Measurements from ENCODE around the gene ARID1A. TPM values are rescaled to one million over a fixed set of nuclear protein-coding genes. Genes with fewer than 3 reads are reported as not detected.
"Not testable (repeated sequence)": the region's sequence is repeated elsewhere in the genome, so short reads cannot be mapped to it uniquely, and the experiment has no call there.

The ARID1A gene
- total RNA-seq, 1 donor: 22.8 TPM

DNA sequence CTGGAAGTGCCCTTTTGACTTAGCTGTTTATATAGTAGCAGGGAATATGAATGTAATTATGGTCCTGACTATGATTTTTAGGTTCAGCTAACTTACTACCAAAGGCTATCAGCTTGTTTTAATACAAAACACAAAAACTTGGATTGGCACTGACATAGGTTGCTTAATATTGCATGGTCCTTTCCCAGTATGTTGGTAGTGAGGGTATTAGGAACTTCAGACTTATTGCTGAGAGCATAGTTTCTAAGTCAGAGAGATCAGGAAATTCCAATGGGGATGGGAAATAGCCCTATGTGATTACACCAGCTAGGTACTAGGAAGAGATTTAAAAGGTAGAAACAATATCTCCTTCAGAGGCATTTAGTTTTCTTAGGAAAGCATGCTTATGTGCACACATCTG lies 7.7 kb downstream of the ARID1A start:
- DNase-seq (ENCODE audit: insufficient read length, low spot score, missing footprints): no peak
- Histone ChIP-seq H3K9me3 (ENCODE audit: low read depth, low read length) (no peaks in the 10 kb centered on the region), H3K4me2 (ENCODE audit: insufficient read depth, low read length) (no peak overlapping the region), H4K20me1 (ENCODE audit: insufficient read depth, low read length) (peaks cover 91% of the 10 kb centered on the region), H3K4me3 (ENCODE audit: insufficient read depth, low read length) (no peak overlapping the region), H3K79me2 (ENCODE audit: insufficient read depth, low read length) (peaks cover 95% of the 10 kb centered on the region), H3K27ac (ENCODE audit: low read depth, low read length) (no peak overlapping the region), H3K4me1 (ENCODE audit: insufficient read depth, low read length) (peaks cover 69% of the 10 kb centered on the region), H3K27me3 (ENCODE audit: insufficient read depth, low read length) (no peaks in the 10 kb centered on the region), H3K36me3 (ENCODE audit: insufficient read depth, low read length) (no peaks in the 10 kb centered on the region), H2AFZ (ENCODE audit: low read length) (no peak overlapping the region)
- TF ChIP-seq, protein P1, sequence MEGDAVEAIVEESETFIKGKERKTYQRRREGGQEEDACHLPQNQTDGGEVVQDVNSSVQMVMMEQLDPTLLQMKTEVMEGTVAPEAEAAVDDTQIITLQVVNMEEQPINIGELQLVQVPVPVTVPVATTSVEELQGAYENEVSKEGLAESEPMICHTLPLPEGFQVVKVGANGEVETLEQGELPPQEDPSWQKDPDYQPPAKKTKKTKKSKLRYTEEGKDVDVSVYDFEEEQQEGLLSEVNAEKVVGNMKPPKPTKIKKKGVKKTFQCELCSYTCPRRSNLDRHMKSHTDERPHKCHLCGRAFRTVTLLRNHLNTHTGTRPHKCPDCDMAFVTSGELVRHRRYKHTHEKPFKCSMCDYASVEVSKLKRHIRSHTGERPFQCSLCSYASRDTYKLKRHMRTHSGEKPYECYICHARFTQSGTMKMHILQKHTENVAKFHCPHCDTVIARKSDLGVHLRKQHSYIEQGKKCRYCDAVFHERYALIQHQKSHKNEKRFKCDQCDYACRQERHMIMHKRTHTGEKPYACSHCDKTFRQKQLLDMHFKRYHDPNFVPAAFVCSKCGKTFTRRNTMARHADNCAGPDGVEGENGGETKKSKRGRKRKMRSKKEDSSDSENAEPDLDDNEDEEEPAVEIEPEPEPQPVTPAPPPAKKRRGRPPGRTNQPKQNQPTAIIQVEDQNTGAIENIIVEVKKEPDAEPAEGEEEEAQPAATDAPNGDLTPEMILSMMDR (IDR thresholded peaks at IDR 0.05; ENCODE audit: extremely low read depth, low read depth, low read length): no peak

DNA sequence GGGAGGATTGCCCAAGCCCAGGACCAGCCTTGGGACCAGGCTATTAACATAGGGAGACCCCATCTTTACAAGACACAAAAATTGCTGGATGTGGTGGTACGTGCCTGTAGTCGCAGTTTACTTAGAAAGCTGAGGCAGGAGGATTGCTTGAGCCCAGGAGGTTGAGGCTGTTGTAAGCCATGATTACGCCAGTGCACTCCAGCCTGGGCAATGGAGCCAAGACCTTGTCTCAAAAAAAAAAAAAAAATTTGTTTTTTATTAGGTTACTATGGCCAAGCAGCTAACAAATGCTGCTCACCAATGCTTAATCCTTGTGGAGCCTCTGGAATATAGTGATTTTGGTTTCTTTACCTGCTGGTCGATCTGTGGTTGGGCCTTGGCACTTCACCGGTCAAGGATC lies 8.8 kb downstream of the ARID1A start:
- TF ChIP-seq, protein P1 (IDR thresholded peaks at IDR 0.05; ENCODE audit: extremely low read depth, low read depth, low read length): no peak
- Histone ChIP-seq H3K4me2 (ENCODE audit: insufficient read depth, low read length) (no peak overlapping the region), H3K27ac (ENCODE audit: low read depth, low read length) (no peak overlapping the region), H3K4me3 (ENCODE audit: insufficient read depth, low read length) (no peak overlapping the region), H4K20me1 (ENCODE audit: insufficient read depth, low read length) (peaks cover 86% of the 10 kb centered on the region), H3K9me3 (ENCODE audit: low read depth, low read length) (no peaks in the 10 kb centered on the region), H2AFZ (ENCODE audit: low read length) (no peak overlapping the region), H3K27me3 (ENCODE audit: insufficient read depth, low read length) (no peaks in the 10 kb centered on the region), H3K4me1 (ENCODE audit: insufficient read depth, low read length) (peaks cover 58% of the 10 kb centered on the region), H3K79me2 (ENCODE audit: insufficient read depth, low read length) (peaks cover 95% of the 10 kb centered on the region), H3K36me3 (ENCODE audit: insufficient read depth, low read length) (peaks cover 6% of the 10 kb centered on the region)
- no peak for DNase-seq (ENCODE audit: insufficient read length, low spot score, missing footprints)

DNA sequence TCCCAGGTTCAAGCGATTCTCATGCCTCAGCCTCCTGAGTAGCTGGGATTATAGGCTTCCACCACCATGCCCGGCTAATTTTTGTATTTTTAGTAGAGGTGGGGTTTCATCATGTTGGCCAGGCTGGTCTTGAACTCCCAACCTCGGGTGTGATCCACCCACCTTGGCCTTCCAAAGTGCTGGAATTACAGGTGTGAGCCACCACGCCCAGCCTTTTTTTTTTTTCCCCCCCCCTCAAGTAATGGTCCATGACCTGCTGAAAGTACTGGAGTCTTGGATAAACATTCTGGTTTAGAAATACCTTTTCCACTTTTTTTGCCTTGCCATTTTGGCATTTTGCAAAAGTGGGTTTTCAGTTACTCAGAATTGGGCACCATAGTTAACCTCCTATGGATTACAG lies 9.4 kb downstream of the ARID1A start:
- peaks cover 80% of the 10 kb centered on the region for H4K20me1 ChIP-seq (ENCODE audit: insufficient read depth, low read length)
- not testable (repeated sequence) for H3K4me3 ChIP-seq (ENCODE audit: insufficient read depth, low read length); H2AFZ ChIP-seq (ENCODE audit: low read length); DNase-seq (ENCODE audit: insufficient read length, low spot score, missing footprints); H3K27me3 ChIP-seq (ENCODE audit: insufficient read depth, low read length); H3K36me3 ChIP-seq (ENCODE audit: insufficient read depth, low read length); H3K27ac ChIP-seq (ENCODE audit: low read depth, low read length); H3K9me3 ChIP-seq (ENCODE audit: low read depth, low read length)
- peaks cover 52% of the 10 kb centered on the region for H3K4me1 ChIP-seq (ENCODE audit: insufficient read depth, low read length)
- peaks cover 93% of the 10 kb centered on the region for H3K79me2 ChIP-seq (ENCODE audit: insufficient read depth, low read length)
- H3K4me2 ChIP-seq (ENCODE audit: insufficient read depth, low read length): peak overlapping the region; percentile 53

DNA sequence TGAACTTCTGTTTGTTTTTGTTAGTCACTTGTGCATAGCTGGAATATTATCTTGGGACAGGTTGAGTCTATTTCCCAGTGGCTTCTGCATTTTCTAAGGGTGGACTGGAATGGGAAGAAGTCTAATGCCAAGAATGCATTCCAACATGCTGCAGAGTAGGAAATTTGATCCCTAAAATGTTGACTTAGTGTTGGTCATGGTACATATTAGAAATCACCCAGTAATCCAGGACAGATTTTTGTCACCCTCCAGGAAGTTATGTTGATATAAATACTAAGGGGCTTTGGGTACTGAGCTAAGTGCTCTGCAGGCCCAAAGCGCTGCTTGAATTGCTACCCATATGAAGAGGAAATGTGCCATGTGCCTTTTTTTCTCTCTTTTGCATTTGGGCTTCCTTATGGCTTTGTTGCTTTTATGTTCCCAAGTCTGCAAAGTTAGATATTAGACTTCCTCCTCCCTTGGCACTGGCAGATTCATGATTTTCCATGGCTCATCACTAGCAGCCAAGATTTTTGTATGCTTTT lies 10.0 kb downstream of the ARID1A start:
- peak overlapping the region; percentile 4 for H3K4me3 ChIP-seq (ENCODE audit: insufficient read depth, low read length)
- TF ChIP-seq, protein P1 (IDR thresholded peaks at IDR 0.05; ENCODE audit: extremely low read depth, low read depth, low read length): no peak

More for the DNA sequence above, 10.0 kb downstream of the ARID1A start:
- Histone ChIP-seq H3K36me3 (ENCODE audit: insufficient read depth, low read length) (peaks cover 7% of the 10 kb centered on the region), H3K27me3 (ENCODE audit: insufficient read depth, low read length) (no peaks in the 10 kb centered on the region), H3K27ac (ENCODE audit: low read depth, low read length) (peak overlapping the region; percentile 62), H3K4me1 (ENCODE audit: insufficient read depth, low read length) (peaks cover 45% of the 10 kb centered on the region), H2AFZ (ENCODE audit: low read length) (no peak overlapping the region), H3K4me2 (ENCODE audit: insufficient read depth, low read length) (peak overlapping the region; percentile 62), H4K20me1 (ENCODE audit: insufficient read depth, low read length) (peaks cover 79% of the 10 kb centered on the region), H3K9me3 (ENCODE audit: low read depth, low read length) (no peaks in the 10 kb centered on the region), H3K79me2 (ENCODE audit: insufficient read depth, low read length) (peaks cover 93% of the 10 kb centered on the region)
- DNase-seq (ENCODE audit: insufficient read length, low spot score, missing footprints): peak; percentile 89

Measured in osteoblast (primary cell).